22Rv1 (cell line): ENCODE results near the gene CLSTN2.

Source experiments
- H3K27ac ChIP-seq: fragments of 450-650 bp; 2 replicates; pipeline ENCODE4 v1.5.1; 2017
- CTCF ChIP-seq: fragments of 450-650 bp; IDR thresholded peaks from 2 replicates; pipeline ENCODE4 v1.5.1; 2017; ENCODE audit warnings: mild to moderate bottlenecking
- ZFX ChIP-seq: fragments of 450-650 bp; IDR thresholded peaks from 2 replicates; pipeline ENCODE4 v1.6.1; 2017; ENCODE audit warnings: antibody characterized with exemption, borderline replicate concordance

The CLSTN2 gene

DNA sequence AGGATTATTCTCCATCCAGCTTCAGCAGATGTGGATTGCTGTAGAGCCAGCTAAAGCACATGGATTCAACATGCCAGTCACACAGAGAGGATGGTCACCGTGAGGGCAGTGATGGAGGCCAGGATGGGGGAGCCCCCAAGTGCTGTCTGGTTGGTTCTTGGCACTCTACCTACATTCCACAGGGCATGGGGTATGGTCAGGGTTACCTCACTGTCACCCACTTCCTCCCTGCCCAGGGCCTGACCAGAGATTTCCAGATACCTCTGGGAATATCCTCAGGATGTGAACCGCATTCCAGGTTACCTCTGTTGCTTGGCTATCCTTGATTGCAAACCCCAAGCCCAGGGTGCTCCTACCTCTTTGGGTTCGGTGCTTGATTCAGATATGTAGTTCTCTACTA lies 595.6 kb downstream of the CLSTN2 start:
- H3K27ac ChIP-seq = no peak overlapping the region
- TF ChIP-seq CTCF = no peak
- TF ChIP-seq ZFX = no peak

GRCh38 chr3:140532793-140533330 lies 597.9 kb downstream of the CLSTN2 start:
- no peak for TF ChIP-seq CTCF
- no peak for TF ChIP-seq ZFX
- H3K27ac ChIP-seq = no peak overlapping the region

DNA sequence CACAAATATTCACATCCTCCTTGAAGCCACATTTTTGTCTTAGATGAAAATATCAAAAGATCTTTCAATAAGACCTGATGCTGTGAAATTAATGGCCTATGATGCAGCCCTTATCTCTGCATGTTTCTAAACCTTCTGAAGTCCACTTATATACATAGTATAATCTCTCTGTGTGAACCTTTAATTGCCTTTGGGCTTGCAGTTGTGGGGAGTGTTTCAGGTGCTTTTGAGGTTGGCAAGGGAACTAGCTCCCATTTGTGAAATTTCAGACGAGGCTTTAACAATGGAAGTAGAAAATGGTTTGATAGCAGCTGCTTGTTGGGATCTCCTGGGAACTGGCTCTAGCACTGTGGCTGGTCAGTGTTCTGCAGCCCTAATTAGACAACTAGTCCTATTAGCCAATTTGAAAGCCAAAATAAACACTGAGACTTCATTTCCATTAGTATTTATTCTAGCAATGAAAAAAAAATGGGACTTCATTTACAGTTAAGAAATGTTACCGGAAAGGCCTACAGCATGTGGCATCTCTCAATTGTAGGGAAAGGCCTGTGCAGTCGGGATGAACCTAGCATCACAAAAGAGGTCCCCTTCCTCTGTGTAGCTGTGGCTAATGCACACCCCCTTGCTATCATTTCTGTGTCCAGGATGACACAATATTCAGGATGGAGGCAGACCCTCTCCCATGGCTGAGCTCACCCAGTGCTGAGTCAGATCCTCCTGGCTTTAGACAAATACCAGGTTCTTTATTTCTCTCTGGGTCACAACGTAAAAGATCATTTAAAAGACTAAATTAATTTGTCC lies 602.1 kb downstream of the CLSTN2 start:
- TF ChIP-seq ZFX = no peak
- no peak for TF ChIP-seq CTCF
- no peak overlapping the region for H3K27ac ChIP-seq

- no peak overlapping the region for H3K27ac ChIP-seq
- no peak for TF ChIP-seq ZFX
- no peak for TF ChIP-seq CTCF
Measured at GRCh38 chr3:140537727-140538082, 602.7 kb downstream of the CLSTN2 start.

DNA sequence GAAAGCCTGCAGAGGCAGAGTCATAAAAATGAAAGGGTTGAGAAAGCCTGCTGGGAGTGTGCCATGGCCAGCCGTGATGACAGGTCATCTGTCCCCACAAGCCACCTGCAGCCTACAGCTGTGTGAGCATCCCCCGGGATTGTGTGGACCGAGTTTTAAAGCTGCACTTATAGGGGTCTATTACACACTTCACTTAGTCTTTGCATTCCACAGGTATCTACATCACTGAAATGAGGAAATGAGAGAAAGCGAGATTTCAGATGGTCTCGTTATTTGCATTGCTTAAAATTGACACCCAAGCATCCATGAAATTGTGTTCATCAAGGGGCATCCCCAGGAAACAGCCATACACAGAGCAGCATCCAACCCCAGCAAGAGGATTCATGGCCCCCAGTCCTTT lies 605.3 kb downstream of the CLSTN2 start:
- TF ChIP-seq CTCF (no peak), ZFX (no peak)
- H3K27ac ChIP-seq = no peak overlapping the region

GRCh38 chr3:140541975-140542653 lies 607.1 kb downstream of the CLSTN2 start:
- TF ChIP-seq ZFX = no peak
- no peak for TF ChIP-seq CTCF
- no peak overlapping the region for H3K27ac ChIP-seq

- TF ChIP-seq CTCF (no peak), ZFX (no peak)
- no peak overlapping the region for H3K27ac ChIP-seq
Measured at GRCh38 chr3:140545197-140545596, 610.2 kb downstream of the CLSTN2 start.
